ENCODE measurements around the gene RNF224. TPM values are rescaled to one million over a fixed set of nuclear protein-coding genes. Genes with fewer than 3 reads are reported as not detected.

The RNF224 gene
- total and polyA plus RNA-seq, 2 of the 13 experiments (the other 11 are each of a cell fraction or from before 2014, with no cell fraction given), result 0.09 TPM; not detected in 1

- TF ChIP-seq MZF1 (CRISPR knock-in tag; IDR thresholded peaks at IDR 0.05; ENCODE audit: borderline replicate concordance) (no peak), SRY (CRISPR knock-in tag; IDR thresholded peaks at IDR 0.05) (peak; percentile 15; the same call in 1 of the 2 replicates), THAP9 (CRISPR knock-in tag; IDR thresholded peaks at IDR 0.05; ENCODE audit: borderline replicate concordance) (no peak), ZNF570 (CRISPR knock-in tag; IDR thresholded peaks at IDR 0.05; ENCODE audit: borderline replicate concordance) (no peak), STAT6 (CRISPR knock-in tag; IDR thresholded peaks at IDR 0.05; ENCODE audit: borderline replicate concordance) (no peak), PCBP2 (optimal IDR thresholded peaks at IDR 0.05; ENCODE audit: low read depth, low read length, poor library complexity, severe bottlenecking) (no peak), ASH2L (IDR thresholded peaks at IDR 0.05; ENCODE audit: insufficient read length, low read depth, low read length) (no peak), GFI1 (CRISPR knock-in tag; IDR thresholded peaks at IDR 0.05; ENCODE audit: borderline replicate concordance) (no peak), RBM39 (IDR thresholded peaks at IDR 0.05; ENCODE audit: low read depth, low read length, poor library complexity, severe bottlenecking) (no peak), NCOA2 (CRISPR knock-in tag; IDR thresholded peaks at IDR 0.05) (no peak), NR2F6 (IDR thresholded peaks at IDR 0.05) (no peak), NR2F6 (CRISPR knock-in tag; IDR thresholded peaks at IDR 0.05) (no peak), TCF7 (IDR thresholded peaks at IDR 0.05; ENCODE audit: low read depth) (no peak), ZC3H13 (CRISPR knock-in tag; IDR thresholded peaks at IDR 0.05) (peak; percentile 40; the same call in 1 of the 2 replicates), ZNF589 (CRISPR knock-in tag; conservative IDR thresholded peaks at IDR 0.05) (no peak), ZNF614 (CRISPR knock-in tag; IDR thresholded peaks at IDR 0.05; ENCODE audit: borderline replicate concordance) (no peak), ZNF362 (CRISPR knock-in tag; IDR thresholded peaks at IDR 0.05; ENCODE audit: borderline replicate concordance) (no peak)
- TF ChIP-seq, protein P1, sequence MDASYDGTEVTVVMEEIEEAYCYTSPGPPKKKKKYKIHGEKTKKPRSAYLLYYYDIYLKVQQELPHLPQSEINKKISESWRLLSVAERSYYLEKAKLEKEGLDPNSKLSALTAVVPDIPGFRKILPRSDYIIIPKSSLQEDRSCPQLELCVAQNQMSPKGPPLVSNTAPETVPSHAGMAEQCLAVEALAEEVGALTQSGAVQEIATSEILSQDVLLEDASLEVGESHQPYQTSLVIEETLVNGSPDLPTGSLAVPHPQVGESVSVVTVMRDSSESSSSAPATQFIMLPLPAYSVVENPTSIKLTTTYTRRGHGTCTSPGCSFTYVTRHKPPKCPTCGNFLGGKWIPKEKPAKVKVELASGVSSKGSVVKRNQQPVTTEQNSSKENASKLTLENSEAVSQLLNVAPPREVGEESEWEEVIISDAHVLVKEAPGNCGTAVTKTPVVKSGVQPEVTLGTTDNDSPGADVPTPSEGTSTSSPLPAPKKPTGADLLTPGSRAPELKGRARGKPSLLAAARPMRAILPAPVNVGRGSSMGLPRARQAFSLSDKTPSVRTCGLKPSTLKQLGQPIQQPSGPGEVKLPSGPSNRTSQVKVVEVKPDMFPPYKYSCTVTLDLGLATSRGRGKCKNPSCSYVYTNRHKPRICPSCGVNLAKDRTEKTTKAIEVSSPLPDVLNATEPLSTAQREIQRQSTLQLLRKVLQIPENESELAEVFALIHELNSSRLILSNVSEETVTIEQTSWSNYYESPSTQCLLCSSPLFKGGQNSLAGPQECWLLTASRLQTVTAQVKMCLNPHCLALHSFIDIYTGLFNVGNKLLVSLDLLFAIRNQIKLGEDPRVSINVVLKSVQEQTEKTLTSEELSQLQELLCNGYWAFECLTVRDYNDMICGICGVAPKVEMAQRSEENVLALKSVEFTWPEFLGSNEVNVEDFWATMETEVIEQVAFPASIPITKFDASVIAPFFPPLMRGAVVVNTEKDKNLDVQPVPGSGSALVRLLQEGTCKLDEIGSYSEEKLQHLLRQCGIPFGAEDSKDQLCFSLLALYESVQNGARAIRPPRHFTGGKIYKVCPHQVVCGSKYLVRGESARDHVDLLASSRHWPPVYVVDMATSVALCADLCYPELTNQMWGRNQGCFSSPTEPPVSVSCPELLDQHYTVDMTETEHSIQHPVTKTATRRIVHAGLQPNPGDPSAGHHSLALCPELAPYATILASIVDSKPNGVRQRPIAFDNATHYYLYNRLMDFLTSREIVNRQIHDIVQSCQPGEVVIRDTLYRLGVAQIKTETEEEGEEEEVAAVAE (CRISPR knock-in tag; IDR thresholded peaks at IDR 0.05; ENCODE audit: borderline replicate concordance), result no peak
Measured at GRCh38 chr9:137234758-137235423, 7.6 kb downstream of the RNF224 start (continued).
